ENCODE data around the gene PINLYP.

DNA sequence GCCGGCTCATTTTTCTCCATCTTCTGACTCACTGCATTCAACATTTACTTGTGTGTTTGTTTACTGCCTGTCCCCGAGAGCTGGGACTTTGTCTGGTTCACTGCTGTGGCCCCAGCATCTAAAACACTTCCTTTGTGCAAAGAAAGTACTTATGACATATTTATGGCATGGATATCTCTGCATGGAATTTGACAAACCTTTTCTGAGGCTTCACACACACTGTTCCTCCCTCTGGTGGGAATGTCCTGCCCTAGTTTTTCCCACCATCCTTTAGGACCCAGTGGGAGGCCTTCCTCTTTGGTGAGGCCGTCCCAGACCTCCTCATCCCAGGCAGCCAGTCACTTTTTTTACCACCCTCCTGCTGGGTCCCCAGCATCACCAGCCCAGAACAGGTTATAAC is 34.9 kb downstream of the PINLYP start:
- no peak for TF ChIP-seq KLF6 (CRISPR knock-in tag; IDR thresholded peaks at IDR 0.05; ENCODE audit: borderline replicate concordance)
- TF ChIP-seq CREBBP (IDR thresholded peaks at IDR 0.05; ENCODE audit: low read depth, low read length): no peak
- no peak for TF ChIP-seq ZBTB1 (CRISPR knock-in tag; IDR thresholded peaks at IDR 0.05; ENCODE audit: borderline replicate concordance, low read depth)
- TF ChIP-seq FOS (IDR thresholded peaks at IDR 0.05; ENCODE audit: extremely low read depth, insufficient read length): no peak
- no peak for TF ChIP-seq ESRRA (IDR thresholded peaks at IDR 0.05; ENCODE audit: borderline replicate concordance, low read depth)
- no peak for TF ChIP-seq ZNF24 (IDR thresholded peaks at IDR 0.05)
- no peak for TF ChIP-seq EHMT2 (IDR thresholded peaks at IDR 0.05)
- TF ChIP-seq MEF2A (IDR thresholded peaks at IDR 0.05; ENCODE audit: control insufficient read depth, low read depth, low read length): no peak

Measured in K562 (cell line).